Measurements from ENCODE around the gene TRAPPC12. TPM values are rescaled to one million over a fixed set of nuclear protein-coding genes. Genes with fewer than 3 reads are reported as not detected.
"Not testable (repeated sequence)": the region's sequence is repeated elsewhere in the genome, so short reads cannot be mapped to it uniquely, and the experiment has no call there.

The TRAPPC12 gene
- 133 TPM for total RNA-seq (ENCODE audit: insufficient read depth, low replicate concordance)

DNA sequence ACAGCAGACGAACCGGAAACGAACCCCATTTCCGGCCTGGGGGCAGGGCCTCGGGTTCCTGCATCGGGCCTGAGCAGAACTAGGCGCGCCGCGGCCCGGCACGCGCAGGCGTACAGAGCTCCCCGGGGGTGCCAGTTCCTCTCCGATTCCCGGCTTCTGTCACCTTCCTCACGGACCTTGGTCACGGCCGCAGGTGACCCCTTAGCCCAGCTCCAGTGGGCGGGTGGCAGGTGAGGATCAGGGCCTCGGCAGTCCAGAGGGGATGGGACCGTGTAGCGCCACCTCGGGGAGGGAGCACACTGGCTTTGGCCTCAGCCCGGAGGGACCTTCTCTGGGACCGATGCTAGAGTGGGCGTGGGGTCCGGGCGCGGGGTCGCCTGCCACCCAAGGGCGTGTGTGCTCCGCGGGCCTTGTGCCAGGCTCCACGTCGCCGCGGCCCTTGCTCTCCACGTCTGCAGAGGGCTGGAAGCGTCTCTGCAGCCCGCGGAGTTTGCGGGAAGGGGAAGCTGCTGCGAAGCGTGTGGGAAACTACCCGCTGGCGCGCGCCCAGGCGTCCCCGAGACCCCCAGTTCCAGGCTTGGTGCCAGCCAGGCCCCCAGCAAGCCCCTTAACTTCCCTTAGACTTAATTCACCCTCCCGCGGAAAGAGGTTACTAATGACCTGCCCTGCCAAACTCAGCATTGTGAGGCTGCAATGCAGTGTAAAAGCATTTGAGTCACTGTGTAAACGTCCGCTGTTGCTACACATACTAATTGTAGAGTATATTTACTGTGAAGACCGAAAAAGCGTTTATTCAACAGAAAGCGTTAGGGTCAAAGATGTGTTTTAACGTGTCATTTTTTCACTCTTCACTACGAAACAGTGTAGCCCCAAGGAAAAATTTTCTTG, at the start of gene TRAPPC12:
TRAPPC12 (plus strand) TSS at position 48 of the 888 bp plus-strand sequence. CDS start 7,930 bp downstream, outside the sequence.
- peak; percentile 94 for DNase-seq (ENCODE audit: low spot score)

DNA sequence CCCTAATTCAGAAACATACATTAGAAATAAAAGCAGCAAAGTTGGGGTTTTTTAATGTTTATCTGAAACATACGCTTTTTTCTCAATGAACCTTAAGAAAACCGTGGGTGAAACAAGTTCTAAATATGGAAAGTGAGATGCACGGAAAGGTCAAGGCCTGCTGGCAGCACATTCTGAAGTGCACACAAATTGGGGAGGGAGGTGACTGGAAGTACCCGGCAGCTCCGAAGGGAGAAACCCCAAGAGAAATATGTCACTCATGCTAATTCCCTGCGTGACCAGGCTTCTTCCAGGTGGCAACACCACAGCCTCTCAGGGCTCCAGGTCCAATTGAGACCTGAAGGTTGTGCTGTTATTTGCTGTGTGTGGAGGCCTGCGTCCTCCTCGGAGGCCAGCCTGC, 47.4 kb upstream of the TRAPPC12 start:
- no peak for DNase-seq (ENCODE audit: low spot score)

GRCh38 chr2:3334392-3335345, 44.8 kb upstream of the TRAPPC12 start:
- DNase-seq (ENCODE audit: low spot score) = no peak

DNA sequence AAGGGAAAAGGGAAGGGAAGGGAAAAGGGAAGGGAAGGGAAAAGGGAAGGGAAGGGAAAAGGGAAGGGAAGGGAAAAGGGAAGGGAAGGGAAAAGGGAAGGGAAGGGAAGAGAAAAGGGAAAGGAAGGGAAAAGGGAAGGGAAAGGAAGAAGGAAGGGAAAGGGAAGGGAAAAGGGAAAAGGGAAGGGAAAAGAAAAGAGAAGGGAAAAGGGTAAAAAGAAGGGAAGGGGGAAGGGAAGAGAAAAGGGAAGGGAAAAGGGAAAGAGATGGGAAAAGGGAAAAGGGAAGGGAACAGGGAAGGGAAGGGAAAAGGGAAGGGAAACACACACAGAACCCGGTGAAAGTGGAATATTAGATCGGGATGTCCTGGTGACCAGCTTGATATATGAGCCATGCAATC, 42.6 kb upstream of the TRAPPC12 start:
- no peak for DNase-seq (ENCODE audit: low spot score)

- no peak for DNase-seq (ENCODE audit: low spot score)
Measured at GRCh38 chr2:3338340-3338739, 41.2 kb upstream of the TRAPPC12 start.

DNA sequence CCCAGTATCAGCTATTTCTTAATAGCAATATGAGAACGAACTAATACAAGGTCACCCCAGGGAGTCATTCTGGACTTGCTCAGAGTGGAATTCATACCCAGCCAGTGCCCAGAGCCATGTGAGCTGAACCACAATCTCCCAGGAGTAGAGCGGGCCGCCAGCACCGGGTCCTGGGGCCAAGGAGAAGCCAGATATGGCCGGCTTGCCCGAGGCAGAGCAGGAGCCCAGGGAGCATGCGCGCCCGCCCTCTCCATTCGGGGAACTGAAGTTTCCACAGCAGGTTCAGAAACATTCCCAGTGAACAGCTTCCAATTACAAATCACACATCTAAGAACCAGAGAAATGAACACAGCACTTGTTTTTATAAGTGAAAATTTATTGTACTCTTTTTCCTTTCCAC, 39.4 kb upstream of the TRAPPC12 start:
- no peak for DNase-seq (ENCODE audit: low spot score)

- DNase-seq (ENCODE audit: low spot score) = no peak
Measured at GRCh38 chr2:3341336-3341735, 38.2 kb upstream of the TRAPPC12 start.

GRCh38 chr2:3342324-3342723, 37.2 kb upstream of the TRAPPC12 start:
- no peak for DNase-seq (ENCODE audit: low spot score)

- DNase-seq (ENCODE audit: low spot score) = no peak
Measured at GRCh38 chr2:3343012-3343411, 36.5 kb upstream of the TRAPPC12 start.

DNA sequence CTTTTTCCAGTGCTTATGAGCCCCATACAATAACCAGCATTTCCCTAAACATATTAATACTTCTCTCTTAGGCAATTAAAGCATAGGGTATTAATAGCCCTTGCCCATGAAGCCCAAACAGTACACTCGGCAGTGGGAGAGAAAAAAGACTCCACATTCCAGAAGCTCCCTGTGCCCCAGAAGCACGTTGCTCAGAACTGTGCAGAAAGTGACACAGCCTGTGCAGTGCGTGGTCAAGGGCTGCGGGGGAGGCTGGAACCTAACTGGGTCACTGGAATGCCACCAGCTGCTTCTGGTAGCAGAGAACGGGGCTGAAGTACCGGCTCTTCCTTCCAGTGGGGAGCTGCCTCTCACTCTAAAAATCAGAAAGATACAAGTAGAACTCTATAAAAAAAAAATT, 34.6 kb upstream of the TRAPPC12 start:
- DNase-seq (ENCODE audit: low spot score) = no peak

- DNase-seq (ENCODE audit: low spot score) = no peak
Measured at GRCh38 chr2:3345621-3346020, 33.9 kb upstream of the TRAPPC12 start.

GRCh38 chr2:3348767-3349166, 30.7 kb upstream of the TRAPPC12 start:
- DNase-seq (ENCODE audit: low spot score) = no peak

GRCh38 chr2:3349211-3349693, 30.2 kb upstream of the TRAPPC12 start:
- no peak for DNase-seq (ENCODE audit: low spot score)

DNA sequence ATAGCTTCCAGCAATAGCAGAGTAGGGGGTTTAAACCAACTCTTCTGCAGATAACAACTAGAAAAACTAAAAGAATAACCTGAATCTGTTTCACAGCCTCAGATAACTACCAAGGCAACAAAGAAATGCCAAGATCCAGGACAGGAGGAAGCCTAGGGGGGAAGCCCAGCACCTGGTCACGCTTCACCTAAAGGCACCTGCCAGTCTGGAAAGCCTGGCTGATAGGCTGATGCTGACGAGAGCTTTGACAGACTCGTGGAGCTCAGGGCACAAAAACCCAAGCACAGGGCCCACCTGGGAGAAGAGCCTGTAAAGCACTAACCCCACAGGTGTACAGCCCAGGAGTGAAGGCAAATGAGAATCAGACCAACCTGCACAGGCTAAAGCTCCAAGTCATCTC, 24.5 kb upstream of the TRAPPC12 start:
- DNase-seq (ENCODE audit: low spot score) = no peak

GRCh38 chr2:3355951-3356569, 23.4 kb upstream of the TRAPPC12 start:
- DNase-seq (ENCODE audit: low spot score) = no peak

- no peak for DNase-seq (ENCODE audit: low spot score)
Measured at GRCh38 chr2:3356799-3357198, 22.7 kb upstream of the TRAPPC12 start.

GRCh38 chr2:3357446-3357845, 22.0 kb upstream of the TRAPPC12 start:
- DNase-seq (ENCODE audit: low spot score) = not testable (repeated sequence)

- no peak for DNase-seq (ENCODE audit: low spot score)
Measured at GRCh38 chr2:3357926-3358325, 21.6 kb upstream of the TRAPPC12 start.

GRCh38 chr2:3361518-3362389, 17.7 kb upstream of the TRAPPC12 start:
- no peak for DNase-seq (ENCODE audit: low spot score)

DNA sequence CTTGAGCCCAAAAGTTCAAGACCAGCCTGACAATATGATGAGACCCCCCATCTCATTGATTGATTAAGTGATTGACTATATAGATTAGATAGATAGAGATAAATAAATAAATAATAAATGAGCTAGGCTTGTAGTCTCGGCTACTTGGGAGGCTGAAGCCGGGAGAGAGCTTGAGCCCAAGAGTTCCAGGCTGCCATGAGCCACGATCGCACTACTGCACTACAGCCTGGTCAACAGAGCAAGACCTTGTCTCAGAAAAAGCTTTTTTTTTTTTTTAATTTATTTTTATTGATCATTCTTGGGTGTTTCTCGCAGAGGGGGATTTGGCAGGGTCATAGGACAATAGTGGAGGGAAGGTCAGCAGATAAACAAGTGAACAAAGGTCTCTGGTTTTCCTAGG, 14.3 kb upstream of the TRAPPC12 start:
- DNase-seq (ENCODE audit: low spot score) = no peak

DNA sequence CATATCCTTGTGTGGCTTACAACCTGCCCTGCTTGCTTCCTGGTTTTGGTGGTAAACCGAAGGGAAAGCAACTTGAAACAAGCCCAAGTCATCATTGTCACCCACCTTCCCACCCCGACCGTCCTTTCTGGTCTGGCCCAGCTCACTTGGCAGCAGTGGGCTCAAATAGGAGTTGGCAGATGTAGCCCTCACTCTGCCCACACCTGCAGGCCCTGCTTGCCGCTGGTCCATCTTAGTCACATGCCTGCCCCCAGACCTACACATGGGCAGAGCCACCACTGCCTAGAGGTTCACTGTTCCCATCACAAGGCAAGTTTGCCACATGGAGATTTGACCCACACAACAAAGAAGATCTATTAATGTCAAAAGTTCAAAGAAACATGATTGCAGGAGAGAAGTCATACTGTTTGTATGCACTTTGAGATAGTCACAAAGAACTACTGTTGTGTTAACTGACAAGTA, 11.2 kb upstream of the TRAPPC12 start:
- DNase-seq (ENCODE audit: low spot score) = no peak
